GM21423 (cell line): ENCODE results near the gene CPSF7.
A peak's percentile ranks its signal among the peaks of the same experiment; 100 is the strongest.
"Not testable (repeated sequence)": the region's sequence is repeated elsewhere in the genome, so short reads cannot be mapped to it uniquely, and the experiment has no call there.

Source experiments
- ATAC-seq: cut with Tn5 transposase; IDR thresholded peaks from one replicate; pipeline ENCODE4 v1.9.1; 2021; ENCODE audit warnings: mild to moderate bottlenecking, moderate library complexity; ENCODE audit not compliant: unreplicated experiment

Gene CPSF7

GRCh38 chr11:61390161-61390560 lies 39.6 kb downstream of the CPSF7 start:
- ATAC-seq = no peak

DNA sequence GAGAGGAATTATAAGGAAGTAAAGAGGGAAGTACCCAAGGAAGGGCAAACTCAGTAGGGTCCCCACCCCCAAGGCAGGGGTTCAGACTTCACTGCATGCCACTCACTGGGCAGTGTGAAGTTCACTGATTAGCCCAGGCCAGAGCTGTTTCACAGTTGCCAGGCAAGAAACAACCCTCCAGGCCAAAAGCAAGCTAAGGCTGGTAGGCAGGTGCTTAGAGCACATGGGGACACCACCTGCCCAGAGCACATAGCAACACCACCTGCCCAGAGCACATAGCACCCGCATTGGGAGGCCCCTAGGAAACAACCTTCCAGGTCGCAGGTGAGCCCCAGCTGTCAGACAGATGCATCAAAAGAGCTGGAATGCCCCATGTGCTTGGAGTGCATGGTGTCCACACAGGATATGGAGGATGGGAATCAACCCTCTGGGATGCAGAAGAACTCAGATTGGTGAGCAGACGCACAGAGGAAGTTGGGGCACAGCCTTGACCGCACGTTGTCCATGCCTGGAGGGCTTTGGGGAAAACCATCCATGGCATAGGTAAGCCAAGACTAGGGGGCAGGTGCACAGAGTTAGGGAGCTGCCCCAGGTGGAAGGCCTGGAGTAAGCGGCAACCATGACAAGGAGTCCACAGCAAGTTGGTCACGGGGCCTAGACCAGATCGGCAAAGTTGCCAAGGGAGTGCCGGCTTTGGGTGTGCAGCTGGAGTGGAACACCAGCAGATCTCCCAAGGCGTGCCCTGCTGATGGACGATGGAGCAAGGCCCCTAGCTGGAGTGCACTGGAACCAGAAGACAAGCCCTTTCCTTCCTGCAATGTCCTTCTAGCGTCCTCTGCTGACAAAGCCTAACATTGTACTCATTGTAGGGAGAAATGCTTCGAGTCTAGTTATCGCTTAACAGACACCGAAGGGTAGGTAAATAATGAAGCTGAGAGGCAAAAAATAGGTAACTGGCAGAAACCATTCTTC lies 45.2 kb downstream of the CPSF7 start:
- no peak for ATAC-seq

GRCh38 chr11:61383859-61384258 lies 45.9 kb downstream of the CPSF7 start:
- ATAC-seq = not testable (repeated sequence)

DNA sequence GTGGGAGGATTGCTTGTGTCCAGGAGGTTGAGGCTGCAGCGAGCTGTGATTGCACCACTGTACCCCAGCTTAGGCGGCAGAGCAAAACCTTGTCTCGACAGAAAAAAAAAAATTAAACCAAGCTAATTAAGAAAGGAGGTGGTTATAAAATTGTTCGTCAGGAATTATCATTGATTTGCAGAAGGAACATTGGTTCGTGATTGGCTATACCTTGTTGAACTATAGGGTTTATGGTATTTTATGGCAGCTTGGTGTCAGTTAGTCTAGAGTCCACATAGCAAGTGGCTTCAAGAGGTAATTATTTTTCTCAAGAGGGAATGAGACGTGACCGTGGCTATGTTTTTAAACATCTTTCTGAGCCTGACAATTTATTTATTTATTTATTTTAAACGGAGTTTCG lies 48.9 kb downstream of the CPSF7 start:
- no peak for ATAC-seq

- no peak for ATAC-seq
These were observed 51.0 kb downstream of the CPSF7 start for GRCh38 chr11:61378713-61379313.

GRCh38 chr11:61377461-61378160 lies 52.2 kb downstream of the CPSF7 start:
- ATAC-seq = no peak

DNA sequence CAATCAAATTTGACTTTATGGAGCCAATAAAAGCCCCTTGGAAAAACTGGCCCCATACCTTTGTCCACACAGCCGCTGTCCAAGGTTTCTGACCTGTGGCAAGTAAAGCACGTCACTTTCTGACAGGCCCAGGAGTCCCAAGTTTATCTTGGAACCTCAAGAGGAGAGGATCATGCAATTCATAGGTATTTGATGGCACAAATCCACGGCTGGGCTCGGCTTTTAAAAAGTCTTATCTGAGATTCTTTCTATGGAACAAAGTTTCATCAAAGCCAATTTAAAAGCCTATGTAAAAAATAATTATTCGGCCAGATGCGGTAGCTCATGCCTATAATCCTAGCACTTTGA lies 54.0 kb downstream of the CPSF7 start:
- no peak for ATAC-seq

- no peak for ATAC-seq
These were observed 56.9 kb downstream of the CPSF7 start for GRCh38 chr11:61372659-61373420.

DNA sequence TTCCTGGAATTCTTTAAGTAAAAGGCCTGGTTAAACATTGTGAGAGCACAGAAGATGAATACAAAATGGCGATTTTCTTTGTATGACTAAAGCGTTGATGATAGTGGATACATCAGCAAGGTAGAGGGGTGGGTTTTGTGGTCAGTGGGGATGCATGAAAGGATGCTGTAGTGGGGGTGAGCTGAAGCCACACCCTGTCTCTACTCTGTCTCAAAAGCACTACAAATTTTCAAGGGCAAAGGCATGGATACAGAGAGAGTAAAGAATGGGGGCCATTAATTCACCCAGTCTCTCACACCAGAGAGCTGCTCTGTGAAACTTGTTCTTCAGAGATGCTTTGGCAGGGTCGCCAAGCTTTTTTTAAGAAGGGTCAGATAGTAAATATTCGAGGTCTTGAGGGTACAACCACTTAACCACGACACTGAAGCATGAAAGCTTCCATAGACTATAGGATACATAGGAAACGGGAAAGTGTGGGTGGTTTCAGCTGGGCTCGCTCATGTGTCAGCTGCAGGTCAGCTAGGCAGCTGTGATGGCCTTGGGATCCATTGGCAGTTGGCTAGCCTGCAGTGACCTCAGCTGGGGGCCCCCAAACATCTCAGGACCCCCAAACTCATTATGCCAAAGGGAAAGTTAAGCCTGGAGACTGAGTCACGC lies 59.3 kb downstream of the CPSF7 start:
- no peak for ATAC-seq

GRCh38 chr11:61369372-61370348 lies 60.1 kb downstream of the CPSF7 start:
- ATAC-seq = no peak

- no peak for ATAC-seq
These were observed 61.1 kb downstream of the CPSF7 start for GRCh38 chr11:61368646-61369045.

GRCh38 chr11:61367406-61367805 lies 62.4 kb downstream of the CPSF7 start:
- ATAC-seq = no peak

- ATAC-seq = no peak
These were observed 65.6 kb downstream of the CPSF7 start for GRCh38 chr11:61364012-61364675.

DNA sequence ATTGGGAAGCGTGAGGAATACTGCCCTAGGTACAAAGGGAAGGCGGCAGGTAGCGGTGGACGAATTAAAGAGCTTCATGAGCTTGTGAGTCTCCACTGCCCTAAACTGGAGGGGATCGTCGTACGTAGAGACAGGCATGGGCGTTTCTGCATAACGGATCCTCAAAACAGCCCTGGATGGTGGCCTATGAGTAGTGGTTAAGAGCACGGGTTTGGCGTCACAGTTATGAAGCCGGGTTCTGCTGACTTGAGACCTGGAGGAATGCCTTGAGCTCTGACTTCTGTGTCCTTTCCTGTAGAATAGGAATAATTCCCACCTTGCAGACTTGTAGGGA lies 67.3 kb downstream of the CPSF7 start:
- peak; percentile 6 for ATAC-seq

GRCh38 chr11:61361741-61362541 lies 67.8 kb downstream of the CPSF7 start, which contains the start of the genes CYB561A3 and TMEM138:
TSS of gene CYB561A3 (minus strand) at chr11:61361882. CDS start at chr11:61356713, 5,169 bp downstream.
TSS of gene TMEM138 (plus strand) at chr11:61362374. CDS start at chr11:61364391, 2,017 bp downstream.
- peak; percentile 84 for ATAC-seq

- ATAC-seq = no peak
These were observed 68.5 kb downstream of the CPSF7 start for GRCh38 chr11:61361237-61361740.

GRCh38 chr11:61359516-61359915 lies 70.3 kb downstream of the CPSF7 start:
- no peak for ATAC-seq

DNA sequence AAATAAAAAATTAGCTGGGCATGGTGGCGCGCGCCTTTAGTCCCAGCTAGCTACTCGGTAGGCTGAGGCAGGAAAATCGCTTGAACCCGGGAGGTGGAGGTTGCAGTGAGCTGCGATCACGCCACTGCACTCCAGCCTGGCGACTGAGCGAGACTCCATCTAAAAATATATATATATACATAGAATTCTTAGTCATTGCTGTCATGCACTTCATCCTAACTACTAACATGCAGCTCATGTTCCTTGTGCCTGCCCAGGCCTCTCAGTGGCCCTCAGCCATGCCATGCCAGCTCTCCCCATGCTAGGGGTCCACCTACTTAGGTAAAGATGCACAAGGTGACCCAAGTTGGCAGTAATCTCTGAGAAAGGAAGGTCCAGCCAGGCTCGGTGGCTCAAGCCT lies 71.2 kb downstream of the CPSF7 start:
- ATAC-seq = no peak
